IPS-18c (cell line): Measurements from ENCODE around the gene RILP.

Source experiments
- H3K4me3 ChIP-seq: 2 replicates; pipeline ENCODE4 v1.7.0; 2013; ENCODE audit warnings: low read depth, mild to moderate bottlenecking, low read length, moderate library complexity; ENCODE audit not compliant: insufficient read depth
- H3K9me3 ChIP-seq: one replicate; pipeline ENCODE4 v1.6.1; 2013; ENCODE audit warnings: mild to moderate bottlenecking, low read length, moderate library complexity; ENCODE audit not compliant: control insufficient read depth, insufficient read depth

RILP gene

GRCh38 chr17:1650731-1651558, 1.3 kb upstream of the RILP start:
- Histone ChIP-seq H3K4me3 (no peak overlapping the region), H3K9me3 (no peaks in the 10 kb centered on the region)

- Histone ChIP-seq H3K4me3 (peak overlapping the region; percentile 75), H3K9me3 (no peaks in the 10 kb centered on the region)
Observed at GRCh38 chr17:1648963-1649843, 463 bp downstream of the RILP start.

DNA sequence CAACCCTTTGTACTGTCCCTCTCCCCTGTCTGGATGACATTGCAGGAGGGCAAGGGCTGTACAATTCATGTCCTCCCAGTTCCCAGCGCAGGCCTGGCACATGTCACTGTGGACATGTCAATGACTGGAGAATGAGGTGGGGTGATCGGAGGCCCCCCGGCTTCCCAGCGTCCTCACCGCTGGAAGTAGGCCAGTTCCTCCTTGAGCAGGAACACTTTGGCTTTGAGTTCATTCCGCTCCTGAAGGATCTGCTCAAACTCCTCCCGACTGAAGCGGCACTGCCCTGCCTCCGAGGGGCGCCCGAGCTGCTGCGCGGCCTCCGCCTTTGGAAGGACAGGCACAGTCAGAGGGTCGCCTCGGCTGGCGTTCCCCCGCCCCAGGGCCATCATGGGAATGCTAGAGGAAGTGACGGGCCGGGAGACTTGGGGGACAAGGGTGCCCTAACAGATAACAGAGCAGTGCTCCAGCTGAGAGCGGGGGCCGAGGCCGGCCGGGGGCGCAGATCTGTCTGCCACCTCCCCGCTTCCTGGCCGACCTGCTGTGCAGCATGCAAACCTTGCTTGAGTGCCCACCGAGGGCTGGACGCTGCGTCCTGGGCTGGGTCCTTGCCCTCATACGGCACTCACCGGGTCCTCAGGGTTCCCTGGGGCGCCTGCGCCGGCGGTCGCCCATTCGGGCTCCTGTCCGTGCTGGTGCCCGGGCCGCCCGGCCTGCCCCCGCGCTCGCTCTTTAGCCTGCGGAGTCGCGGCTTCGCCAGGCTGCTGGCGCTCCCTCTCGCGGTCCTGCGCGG, 1.3 kb downstream of the RILP start:
- Histone ChIP-seq H3K9me3 (no peaks in the 10 kb centered on the region), H3K4me3 (peak overlapping the region; percentile 71)

DNA sequence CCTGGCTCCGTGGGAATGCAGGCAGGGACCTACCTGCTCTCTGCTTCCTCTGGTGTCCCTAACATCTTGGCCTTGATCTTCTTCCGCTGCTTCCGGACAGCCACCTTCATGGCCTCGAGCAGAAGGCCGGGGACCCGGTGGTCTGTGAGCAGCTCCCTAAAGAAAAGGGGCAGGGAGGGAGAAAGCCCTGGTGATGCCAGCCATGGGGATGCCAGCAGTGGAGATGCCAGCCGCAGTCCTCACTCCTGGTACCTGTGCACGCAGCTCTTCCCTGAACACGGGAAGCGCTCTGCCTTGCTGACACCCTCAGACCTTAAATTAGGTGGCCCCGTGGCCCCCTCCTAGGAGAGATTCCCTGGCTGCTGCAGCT, 1.9 kb downstream of the RILP start:
- peak overlapping the region; percentile 71; the same call in 1 of the 2 replicates for H3K4me3 ChIP-seq

DNA sequence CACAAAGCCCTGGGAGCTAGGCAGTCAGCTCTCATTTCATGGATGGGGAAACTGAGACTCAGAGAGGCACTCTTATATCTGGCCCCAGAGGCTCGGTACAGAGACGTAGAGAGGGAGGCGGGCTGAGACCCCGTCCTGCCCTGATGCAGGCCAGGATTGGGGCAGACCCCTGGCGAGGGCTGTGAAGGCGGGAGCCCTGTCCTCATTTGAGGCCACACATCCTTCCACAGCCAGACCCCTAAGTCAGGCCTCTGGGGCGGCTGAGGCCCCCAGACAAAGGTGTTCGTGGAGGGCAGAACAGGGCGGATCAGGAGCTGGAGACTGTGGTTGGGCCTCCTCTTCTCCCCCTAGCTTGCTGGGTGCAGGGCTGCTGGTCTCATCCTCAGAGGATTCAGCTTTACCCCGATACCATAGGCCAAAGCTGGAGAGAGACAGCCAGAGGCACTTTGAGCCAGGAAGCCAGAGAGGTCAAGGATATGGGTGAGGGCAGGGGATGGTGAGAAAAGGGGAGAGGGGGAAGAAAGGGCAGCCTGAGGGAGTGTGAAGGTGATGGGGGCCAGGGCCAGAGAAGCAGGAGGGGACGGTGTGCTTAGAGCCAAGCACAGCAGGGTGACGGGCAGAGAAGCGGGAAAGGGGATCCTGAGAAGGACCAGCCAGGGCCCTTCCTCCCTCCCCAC, 3.3 kb downstream of the RILP start:
- Histone ChIP-seq H3K4me3 (no peak overlapping the region), H3K9me3 (no peaks in the 10 kb centered on the region)

More for the DNA sequence above, 1.9 kb downstream of the RILP start:
- H3K9me3 ChIP-seq = no peaks in the 10 kb centered on the region

GRCh38 chr17:1645207-1646171, 4.2 kb downstream of the RILP start, which contains the start of gene SCARF1:
Gene SCARF1, minus strand, starts transcription at chr17:1645732. Its CDS starts 35 bp downstream, at chr17:1645697.
- no peak within 1 kb of the TSS for H3K4me3 ChIP-seq
- H3K9me3 ChIP-seq = no peaks in the 10 kb centered on the region

GRCh38 chr17:1644493-1645206, 5.0 kb downstream of the RILP start:
- H3K4me3 ChIP-seq = no peak overlapping the region
- H3K9me3 ChIP-seq = no peaks in the 10 kb centered on the region

DNA sequence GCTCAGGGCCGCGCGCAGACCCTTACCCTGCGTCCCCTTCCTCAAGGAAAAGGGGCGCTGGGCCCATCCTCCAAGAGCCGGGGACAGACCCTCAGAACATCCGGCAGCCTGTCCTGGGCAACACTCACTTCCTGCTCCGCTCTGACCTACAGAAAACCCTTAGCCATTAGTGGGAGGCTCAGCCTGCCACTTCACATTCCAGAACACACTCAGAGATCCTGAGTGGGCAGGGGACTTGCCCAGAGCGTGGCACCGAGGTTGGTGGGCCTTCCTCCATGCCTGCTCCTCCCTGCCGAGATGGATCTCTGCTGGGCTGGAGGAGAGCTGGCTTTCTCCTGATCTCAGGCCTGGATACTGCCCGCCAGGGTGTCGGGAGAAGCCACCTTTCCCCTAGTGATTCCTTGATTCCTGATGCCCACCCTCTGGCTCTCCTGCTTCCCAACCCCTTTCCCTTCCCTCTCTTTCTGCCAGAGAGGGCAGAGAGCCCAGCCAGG, 5.6 kb downstream of the RILP start:
- Histone ChIP-seq H3K4me3 (peak overlapping the region; percentile 43), H3K9me3 (no peaks in the 10 kb centered on the region)

DNA sequence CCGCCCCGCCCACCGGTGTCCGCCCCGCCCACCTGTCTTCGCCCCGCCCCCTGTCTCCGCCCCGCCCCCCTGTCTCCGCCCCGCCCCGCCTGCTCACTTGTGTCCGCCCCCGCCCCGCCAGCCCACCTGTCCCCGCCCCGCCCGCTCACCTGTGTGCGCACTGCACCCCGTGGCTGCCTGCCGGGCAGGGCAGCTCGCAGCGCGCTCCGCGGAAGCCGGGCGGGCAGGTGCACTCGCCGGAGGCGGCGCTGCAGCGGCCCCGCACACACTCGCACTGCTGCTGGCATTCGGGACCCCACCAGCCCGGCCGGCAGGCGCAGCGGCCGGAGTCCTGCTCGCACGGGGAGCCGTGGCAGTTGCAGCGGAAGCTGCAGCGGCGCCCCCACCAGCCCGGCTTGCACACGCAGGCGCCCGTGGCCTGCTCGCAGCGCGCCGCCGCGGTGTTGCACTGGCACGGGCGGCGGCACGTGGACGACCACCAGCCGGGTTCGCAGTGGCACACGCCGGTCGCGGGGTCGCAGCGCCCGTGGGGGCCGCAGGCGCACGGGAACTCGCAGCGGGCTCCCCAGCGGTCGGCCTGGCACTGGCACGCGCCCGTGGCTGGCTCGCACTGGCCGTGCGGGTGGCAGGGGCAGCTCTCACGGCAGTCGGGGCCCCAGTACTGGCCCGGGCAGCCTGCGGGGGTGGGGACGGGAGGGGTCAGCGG, 6.2 kb downstream of the RILP start:
- Histone ChIP-seq H3K9me3 (no peaks in the 10 kb centered on the region), H3K4me3 (peak overlapping the region; percentile 43)

DNA sequence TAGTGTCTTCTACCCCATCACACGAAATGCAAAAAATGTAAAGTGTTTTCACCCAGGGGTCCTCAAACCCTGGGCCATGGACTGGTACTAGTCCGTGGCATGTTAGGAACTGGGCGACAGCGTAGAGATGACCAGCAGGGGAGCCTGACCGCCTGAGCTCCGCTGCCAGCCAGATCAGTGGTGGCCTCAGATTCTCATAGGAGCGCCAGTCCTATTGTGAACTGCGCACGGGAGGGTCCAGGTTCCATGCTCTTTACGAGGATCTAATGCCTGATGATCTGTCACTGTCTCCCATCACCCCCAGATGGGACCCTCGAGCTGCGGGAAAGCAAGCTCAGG, 8.6 kb downstream of the RILP start:
- no peaks in the 10 kb centered on the region for H3K9me3 ChIP-seq
- H3K4me3 ChIP-seq = no peak overlapping the region

DNA sequence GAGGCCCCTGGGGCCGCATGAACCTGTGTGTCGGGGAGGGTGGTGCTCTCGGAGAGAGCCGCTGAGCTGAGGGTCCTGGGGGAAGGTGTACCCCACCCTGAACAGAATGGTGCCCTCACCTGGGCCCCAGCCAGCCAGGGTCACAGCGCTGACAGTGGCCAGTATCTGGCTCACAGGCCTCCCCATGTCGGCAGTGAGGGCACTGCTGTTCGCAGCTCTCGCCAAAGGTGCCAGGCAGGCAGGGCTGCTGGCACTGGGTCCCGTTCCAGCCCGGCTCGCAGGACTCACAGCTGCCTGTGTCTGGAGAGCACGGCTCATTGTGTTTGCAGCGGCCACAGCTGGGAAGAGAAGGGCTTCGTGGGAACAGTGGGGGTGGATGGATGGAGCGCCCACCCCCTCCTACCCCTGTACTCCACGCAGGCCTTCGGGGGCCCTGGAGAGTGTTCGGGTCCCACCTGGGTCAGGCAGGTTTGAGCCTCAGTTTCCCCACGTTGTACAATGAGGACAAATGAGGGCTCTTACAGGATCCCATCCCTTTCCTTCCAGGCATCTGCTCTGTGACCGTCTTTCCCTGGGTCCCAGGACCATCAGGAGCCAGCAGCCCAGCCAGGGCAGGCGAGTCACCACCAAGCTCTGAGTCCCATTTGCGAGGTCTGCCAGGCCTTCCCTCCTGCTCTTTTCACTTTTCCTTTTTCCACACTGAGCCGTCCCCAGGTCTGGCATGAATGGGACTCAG, 9.2 kb downstream of the RILP start:
- no peak overlapping the region for H3K4me3 ChIP-seq
- H3K9me3 ChIP-seq = no peaks in the 10 kb centered on the region

GRCh38 chr17:1639549-1640180, 10.0 kb downstream of the RILP start:
- H3K9me3 ChIP-seq = no peaks in the 10 kb centered on the region
- H3K4me3 ChIP-seq = no peak overlapping the region

- H3K4me3 ChIP-seq = no peak overlapping the region
- H3K9me3 ChIP-seq = no peaks in the 10 kb centered on the region
Observed at GRCh38 chr17:1638624-1639300, 10.9 kb downstream of the RILP start.
